B cell (primary cell): ENCODE results near the gene GORAB. TPM values are rescaled to one million over a fixed set of nuclear protein-coding genes. Genes with fewer than 3 reads are reported as not detected.

Experiments used
- ATAC-seq: fragments of 200-7000 bp; cut with Tn5 transposase; one replicate; pipeline ENCODE4 v1.10.0; 2021; ENCODE audit warnings: low read depth, mild to moderate bottlenecking, moderate number of reproducible peaks, moderate library complexity
- CTCF ChIA-PET: fragments of 350-600 bp; sonication (Branson Sonifier 250); formaldehyde crosslinking; loops from one replicate; lab custom pipeline; 2021; ENCODE audit warnings: antibody characterized with exemption, inconsistent platforms; lab: Charles Lee
- POLR2A ChIA-PET: fragments of 350-600 bp; sonication (Branson Sonifier 250); formaldehyde crosslinking; loops from one replicate; lab custom pipeline; 2021; ENCODE audit warnings: antibody characterized with exemption; lab: Charles Lee
- DNase-seq: peaks from one replicate; pipeline ENCODE4 v3.0.0; 2013
- H2AFZ ChIP-seq: 2 replicates; pipeline ENCODE4 v1.6.1; 2012; ENCODE audit warnings: mild to moderate bottlenecking, low read depth, low read length; ENCODE audit not compliant: insufficient read depth, poor library complexity, severe bottlenecking
- H3K27ac ChIP-seq, 2 donors: 1 replicate in 1 of 2; 2 replicates in 1 of 2; pipeline ENCODE4 v1.5.1; 2012 to 2013; ENCODE audit warnings: low read length in 2 of 2, mild to moderate bottlenecking in 2 of 2, moderate library complexity in 1 of 2
- H3K27me3 ChIP-seq, 4 experiments: fragments of 200-600 bp in 1 of 4; sonication (generic) in 1 of 4; replicated peaks in 1 of 4; 1 replicate in 2 of 4; 2 replicates in 2 of 4; pipeline versions ENCODE4 v1.6.1 to v1.7.0; 2013 to 2016; ENCODE audit warnings: low read length in 3 of 4, mild to moderate bottlenecking in 2 of 4, mixed read lengths in 1 of 4, moderate library complexity in 1 of 4; ENCODE audit not compliant: insufficient read depth in 4 of 4, control insufficient read depth in 3 of 4; ENCODE audit errors: control extremely low read depth in 1 of 4
- H3K36me3 ChIP-seq, 2 experiments: replicated peaks in 1 of 2; 1 replicate in 1 of 2; 2 replicates in 1 of 2; pipeline versions ENCODE4 v1.6.1 to v1.7.1; 2013; ENCODE audit warnings: low read length in 1 of 2; ENCODE audit not compliant: insufficient read depth in 2 of 2, control insufficient read depth in 1 of 2; ENCODE audit errors: control extremely low read depth in 1 of 2, extremely low read depth in 1 of 2
- H3K4me1 ChIP-seq, 2 donors: fragments of 200-600 bp in 1 of 2; sonication (generic) in 1 of 2; 1 replicate in 1 of 2; 2 replicates in 1 of 2; pipeline versions ENCODE4 v1.5.1 to v1.6.1; 2013 to 2017; ENCODE audit warnings: low read length in 2 of 2; ENCODE audit not compliant: control insufficient read depth in 2 of 2, insufficient read depth in 2 of 2
- H3K4me2 ChIP-seq: replicated peaks from 2 replicates; pipeline ENCODE3; 2012; ENCODE audit warnings: mild to moderate bottlenecking, low read depth, low read length; ENCODE audit not compliant: poor library complexity, severe bottlenecking
- H3K4me3 ChIP-seq, 5 experiments: fragments of 200-600 bp in 1 of 5; sonication (generic) in 1 of 5; 1 replicate in 3 of 5; 2 replicates in 2 of 5; pipeline versions ENCODE4 v1.5.1 to v1.7.0; 2011 to 2016; ENCODE audit warnings: low read length in 4 of 5, mild to moderate bottlenecking in 4 of 5, low read depth in 2 of 5, control low read depth in 1 of 5, moderate library complexity in 1 of 5; ENCODE audit not compliant: insufficient read depth in 1 of 5; ENCODE audit errors: control extremely low read depth in 1 of 5, extremely low read depth in 1 of 5
- H3K79me2 ChIP-seq: fragments of 200-600 bp; sonication (generic); one replicate; pipeline ENCODE4 v1.6.0; 2016; ENCODE audit warnings: low read length; ENCODE audit not compliant: control insufficient read depth, insufficient read depth
- H3K9ac ChIP-seq: fragments of 200-600 bp; sonication (generic); 2 replicates; pipeline ENCODE4 v1.6.1; 2017; ENCODE audit warnings: mild to moderate bottlenecking, low read length, moderate library complexity
- H3K9me3 ChIP-seq, 3 donors: one replicate each; pipeline versions ENCODE4 v1.6.1 to v1.7.1; 2013; ENCODE audit warnings: low read length in 2 of 3; ENCODE audit not compliant: control insufficient read depth in 2 of 3, insufficient read depth in 1 of 3; ENCODE audit errors: control extremely low read depth in 1 of 3
- H4K20me1 ChIP-seq: 2 replicates; pipeline ENCODE4 v1.6.0; 2012; ENCODE audit warnings: mild to moderate bottlenecking, low read length; ENCODE audit not compliant: insufficient read depth, control insufficient read depth, poor library complexity, severe bottlenecking
- H3K27ac Mint-ChIP-seq: one replicate; pipeline ENCODE4 v1.8.0; 2021; ENCODE audit warnings: mixed read lengths
- H3K27me3 Mint-ChIP-seq: one replicate; pipeline ENCODE4 v1.8.0; 2021; ENCODE audit warnings: mixed read lengths
- H3K4me1 Mint-ChIP-seq: one replicate; pipeline ENCODE4 v1.8.0; 2021; ENCODE audit warnings: mixed read lengths
- H3K4me3 Mint-ChIP-seq: one replicate; pipeline ENCODE4 v1.8.0; 2021; ENCODE audit warnings: mixed read lengths
- H3K9me3 Mint-ChIP-seq: one replicate; pipeline ENCODE4 v1.8.0; 2022; ENCODE audit warnings: mixed read lengths; ENCODE audit not compliant: insufficient read depth
- CTCF ChIP-seq: fragments of 200-600 bp; IDR thresholded peaks from one replicate; pipeline ENCODE4 v1.8.0; 2022; ENCODE audit warnings: antibody characterized with exemption, mild to moderate bottlenecking
- EZH2 ChIP-seq: IDR thresholded peaks from 2 replicates; pipeline ENCODE4 v1.6.1; 2012; ENCODE audit warnings: borderline replicate concordance, low read depth, mild to moderate bottlenecking, moderate library complexity, low read length; ENCODE audit not compliant: insufficient read depth, poor library complexity, severe bottlenecking
- WGBS: methylation state at CpG from one replicate; pipeline ENCODE4 v1.1.5; 2013; ENCODE audit warnings: missing lambda C conversion rate; ENCODE audit not compliant: insufficient coverage; 5-methylcytosine and 5-hydroxymethylcytosine counted together
- intact Hi-C: fragments of 100-400 bp; cut with micrococcal nuclease; formaldehyde crosslinking; loops from one replicate; pipeline ENCODE4 v1.10.0; 2022
- polyA plus RNA-seq: library from polyadenylated mRNA; depleted of rRNA; stranded (reverse); fragments of >200 nt; gene quantifications from 2 replicates; pipeline ENCODE4 v1.2.3, GENCODE V29; 2012
- total RNA-seq, 2 donors: library from RNA; stranded (reverse); fragments of 120-200 nt in 1 of 2; gene quantifications; 1 replicate in 1 of 2; 2 replicates in 1 of 2; pipeline versions ENCODE4 v1.2.3 to v1.2.4, GENCODE V29; 2013 to 2022

GORAB gene
- total and polyA plus RNA-seq, 2 donors (not counting 1 experiment from before 2014, with no cell fraction given) = 15.1 to 24.2 TPM

DNA sequence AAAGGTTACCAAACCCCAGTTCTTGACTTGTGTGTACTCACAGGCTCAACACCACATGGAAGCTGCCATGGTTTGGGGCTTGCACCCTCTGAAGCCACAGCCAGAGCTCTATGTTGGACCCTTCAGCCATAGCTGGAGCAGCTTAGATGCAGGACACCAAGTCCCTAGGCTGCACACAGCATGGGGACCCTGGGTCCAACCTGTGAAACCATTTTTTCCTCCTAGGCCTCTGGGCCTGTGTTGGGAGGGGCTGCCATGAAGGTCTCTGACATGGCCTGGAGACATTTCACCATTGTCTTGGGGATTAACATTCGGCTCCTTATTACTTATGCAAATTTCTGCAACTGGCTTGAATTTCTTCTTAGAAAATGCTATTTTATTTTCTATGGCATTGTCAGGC lies 69.9 kb downstream of the GORAB start:
- H3K79me2 ChIP-seq = no peaks in the 10 kb centered on the region
- peaks cover 0 to 12% (median 11%) of the 10 kb centered on the region in 3 donors for H3K9me3 ChIP-seq
- H3K4me3 ChIP-seq = no peak overlapping the region
- no peaks in the 10 kb centered on the region for H4K20me1 ChIP-seq
- DNase-seq (peak; percentile 2), ATAC-seq (no peak)
- CTCF ChIA-PET = no interaction called here
- Mint-ChIP-seq H3K9me3 (peaks cover 17% of the 10 kb centered on the region), H3K27me3 (no peaks in the 10 kb centered on the region), H3K4me1 (no peaks in the 10 kb centered on the region), H3K4me3 (no peak overlapping the region), H3K27ac (no peak overlapping the region)
- POLR2A ChIA-PET = no interaction called here
- no peak overlapping the region for H3K4me2 ChIP-seq
- no peaks in the 10 kb centered on the region for H3K4me1 ChIP-seq
- H3K27me3 ChIP-seq = no peaks in the 10 kb centered on the region
- no peak overlapping the region for H2AFZ ChIP-seq
- H3K36me3 ChIP-seq = no peaks in the 10 kb centered on the region
- no peak overlapping the region for H3K27ac ChIP-seq
- WGBS = no CpG with 5 or more reads among the region's 1 CpG
- H3K9ac ChIP-seq = no peak overlapping the region
- intact Hi-C loops = no loop called here
- TF ChIP-seq EZH2 (no peak), CTCF (no peak)

Other genes with a start within 250 kb of the GORAB start
- not detected in 2 replicates for gene PRRX1, start 132.0 kb downstream of the GORAB start, total RNA-seq
- not detected in 2 replicates for gene PRRX1, start 132.0 kb downstream of the GORAB start, polyA plus RNA-seq